LHCN-M2 (cell line): Measurements from ENCODE around the gene DMGDH. TPM values are rescaled to one million over a fixed set of nuclear protein-coding genes. Genes with fewer than 3 reads are reported as not detected.
"Not testable (repeated sequence)": the region's sequence is repeated elsewhere in the genome, so short reads cannot be mapped to it uniquely, and the experiment has no call there.

Source experiments
- DNase-seq: peaks from one replicate; pipeline ENCODE4 v3.0.0-alpha.2; 2012; ENCODE audit warnings: low read depth
- total RNA-seq: library from RNA; depleted of rRNA; stranded (reverse); fragments of >200 nt; gene quantifications from 2 replicates; pipeline ENCODE4 v1.2.3, GENCODE V29; 2014

DMGDH gene
- total RNA-seq, 1 experiment from 2014 or later: 0.17 TPM

DNA sequence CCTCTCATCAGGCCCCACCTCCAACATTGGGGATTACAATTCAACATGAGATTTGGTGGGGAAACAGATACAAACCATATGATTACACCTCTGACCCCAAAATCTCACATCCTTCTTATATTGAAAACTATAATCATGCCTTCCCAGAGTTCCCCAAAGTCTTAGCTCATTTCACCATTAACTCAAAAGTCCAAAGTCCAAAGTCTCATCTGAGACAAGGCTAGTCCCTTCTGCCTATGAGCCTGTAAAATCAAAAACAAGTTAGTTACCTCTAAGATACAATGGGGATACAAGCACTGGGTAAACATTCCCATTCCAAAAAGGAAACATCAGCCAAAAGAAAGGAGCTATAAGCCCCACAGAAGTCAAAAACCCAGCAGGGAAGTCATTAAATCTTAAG lies 57.6 kb downstream of the DMGDH start:
- no peak for DNase-seq

DNA sequence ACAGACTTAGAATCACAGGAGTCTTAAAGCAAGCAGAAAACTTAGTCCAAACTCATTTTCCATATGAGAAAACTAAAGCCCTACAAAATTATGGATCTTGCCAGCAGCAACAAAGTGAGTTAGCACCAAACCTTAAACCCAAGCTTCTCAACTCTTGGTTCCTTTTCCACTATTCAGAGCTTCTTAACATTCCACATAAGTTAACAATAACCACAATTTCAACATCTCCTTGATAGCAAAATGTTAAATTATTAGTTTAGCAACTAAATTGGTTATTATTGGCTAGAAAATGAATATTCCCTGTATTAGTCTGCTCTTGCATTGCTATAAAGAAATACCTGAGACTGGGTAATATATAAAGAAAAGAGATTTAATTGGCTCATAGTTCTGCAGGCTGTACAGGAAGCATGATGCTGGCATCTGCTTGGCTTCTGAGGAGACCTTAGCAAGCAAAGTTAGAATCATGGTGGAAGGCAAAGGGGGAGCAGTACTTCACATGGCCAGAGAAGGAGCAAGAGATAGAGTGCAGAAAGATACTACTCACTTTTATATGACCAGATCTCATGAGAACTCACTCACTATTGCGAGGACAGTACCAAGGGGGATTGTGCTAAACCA lies 58.1 kb downstream of the DMGDH start:
- DNase-seq: no peak

DNA sequence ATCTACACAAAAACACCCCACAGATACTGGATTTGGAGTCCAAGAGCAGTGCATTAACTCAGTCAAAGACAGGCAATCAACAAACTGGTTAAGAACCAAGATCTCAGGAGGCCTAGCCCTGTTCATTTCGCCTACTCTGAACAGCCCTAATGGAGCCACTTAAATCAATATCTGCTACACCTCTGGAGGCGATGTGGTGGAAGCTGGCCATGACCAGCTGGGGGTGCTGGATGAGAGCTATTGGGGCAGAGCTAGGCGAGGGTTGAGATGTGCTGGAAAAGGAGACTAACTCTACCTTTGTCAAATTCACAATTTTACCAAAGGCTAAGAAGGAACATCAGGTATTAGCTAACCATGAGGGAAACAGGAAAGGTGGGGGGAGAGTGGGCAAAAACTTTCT lies 61.1 kb downstream of the DMGDH start:
- no peak for DNase-seq

DNA sequence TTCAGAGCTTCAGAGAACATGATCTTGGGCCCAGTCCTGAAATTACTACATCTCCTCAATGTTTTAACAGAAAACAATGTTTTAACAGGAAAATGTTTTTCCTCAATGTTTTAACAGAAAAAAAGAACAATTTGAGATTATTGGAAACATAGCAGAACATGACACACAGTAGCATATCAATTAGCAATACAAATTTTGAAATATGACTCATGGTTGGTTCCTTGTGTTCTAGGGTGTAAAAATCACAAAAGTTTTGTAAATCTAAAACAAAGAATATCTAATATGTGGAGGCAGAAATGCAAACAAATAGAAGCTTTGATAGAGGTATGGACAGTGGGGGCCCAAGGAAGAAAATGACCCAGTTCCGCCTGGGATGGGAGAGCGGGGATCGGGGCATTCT lies 61.6 kb downstream of the DMGDH start:
- no peak for DNase-seq

DNA sequence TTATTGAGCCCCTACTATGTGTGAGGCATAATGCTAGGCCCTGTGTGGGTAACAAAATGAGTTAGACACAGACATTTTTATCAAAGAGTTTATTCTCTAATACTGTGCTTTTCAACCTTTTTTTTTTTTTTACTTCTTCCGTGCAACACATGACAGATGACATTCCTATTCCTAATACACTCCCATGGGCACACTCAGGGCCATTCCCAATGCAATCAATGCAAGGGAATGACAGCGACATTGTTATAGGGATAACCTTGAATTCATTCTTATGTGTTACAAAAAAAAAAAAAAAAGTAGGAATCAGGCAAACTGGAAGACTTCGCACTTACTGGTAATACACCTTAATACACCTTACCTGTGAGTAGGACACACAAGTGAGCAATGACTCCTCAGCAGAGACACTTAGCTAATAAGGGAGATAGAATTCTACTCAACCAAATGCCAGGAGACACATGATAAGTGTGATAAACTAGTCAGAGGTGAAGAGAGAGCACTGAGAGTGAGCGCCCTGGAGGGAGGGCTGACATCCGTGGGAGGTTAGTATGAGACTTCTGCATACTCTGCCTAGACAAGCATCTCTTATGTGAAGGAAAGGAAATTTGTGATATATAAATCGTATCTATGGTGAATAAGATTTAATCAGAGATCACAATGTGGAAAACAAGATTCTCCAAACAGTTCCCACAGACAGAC lies 63.4 kb downstream of the DMGDH start:
- DNase-seq: no peak

DNA sequence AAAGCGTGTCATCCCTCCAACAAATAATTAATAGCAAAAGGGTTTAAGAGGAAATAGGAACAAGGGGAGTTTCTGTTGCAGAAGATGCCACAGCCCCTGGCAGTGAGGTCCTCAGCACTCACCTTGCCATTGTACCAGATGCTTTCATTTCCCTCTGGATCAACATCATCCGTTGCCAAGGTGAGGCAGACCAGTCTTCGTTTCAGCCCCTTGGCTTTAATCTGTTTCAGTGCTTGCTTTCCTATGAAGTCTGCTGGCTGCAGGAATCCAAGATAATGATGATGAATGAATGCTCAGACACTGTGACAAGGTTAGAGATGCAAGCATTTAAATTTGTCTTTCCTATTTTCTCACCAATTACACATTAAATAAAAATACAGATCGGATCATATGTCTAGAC lies 64.3 kb downstream of the DMGDH start:
- DNase-seq: no peak

DNA sequence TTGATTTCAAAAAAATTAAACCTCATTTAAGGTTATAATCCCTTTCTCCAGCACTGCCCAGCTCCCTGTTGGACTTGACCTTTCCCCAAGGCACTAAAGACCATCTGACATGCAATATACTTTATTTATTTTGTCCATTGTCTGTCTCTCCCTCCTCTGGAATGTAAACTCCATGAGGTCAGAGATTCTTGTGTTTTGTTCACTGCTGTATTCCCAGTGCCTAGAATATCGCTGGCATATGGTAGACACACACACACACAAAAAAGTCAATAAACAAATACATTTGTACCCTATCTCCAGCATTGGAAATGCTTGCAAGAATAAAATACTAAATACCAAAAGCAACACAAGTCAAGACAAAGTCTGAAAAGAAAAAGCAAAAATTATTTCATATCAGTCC lies 67.1 kb downstream of the DMGDH start:
- no peak for DNase-seq

DNA sequence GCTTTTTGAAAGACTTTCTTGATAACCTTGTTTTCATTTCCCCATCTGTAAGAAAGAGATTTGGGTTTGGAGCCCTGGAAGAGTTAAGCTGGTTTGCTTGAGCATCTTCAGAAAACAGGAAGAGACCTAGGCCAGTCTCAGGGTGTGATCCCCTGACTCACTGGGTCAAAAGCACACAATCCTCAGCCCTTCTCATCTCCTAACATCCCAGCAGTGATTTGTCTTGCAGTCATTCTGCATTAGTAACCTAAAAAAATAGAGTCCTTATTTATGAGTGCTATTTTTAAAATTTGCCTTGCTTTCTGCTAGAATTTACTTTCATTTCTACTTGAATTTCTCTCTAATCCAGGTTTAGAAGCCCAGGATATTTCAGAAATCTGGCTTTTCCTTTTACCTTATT lies 68.0 kb downstream of the DMGDH start:
- DNase-seq: peak; percentile 35

DNA sequence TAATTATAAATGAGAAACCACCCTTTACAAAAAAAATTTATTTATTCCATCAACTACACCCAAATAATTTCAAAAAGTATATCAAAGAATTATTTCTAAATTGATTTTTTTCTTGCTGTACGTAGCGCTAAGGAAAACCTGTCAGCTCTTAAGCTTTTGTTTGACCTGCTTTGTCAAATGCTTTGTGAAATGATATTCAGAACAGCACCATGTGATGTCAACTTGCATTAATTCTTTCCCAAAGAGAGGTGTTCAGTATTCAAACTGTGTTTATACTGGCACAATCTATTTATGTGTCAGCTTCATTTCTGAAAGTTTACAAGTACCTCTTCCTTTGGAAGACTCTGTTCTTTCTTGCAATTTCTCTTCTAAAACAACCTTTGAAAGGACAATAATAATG lies 72.4 kb downstream of the DMGDH start:
- DNase-seq: no peak

DNA sequence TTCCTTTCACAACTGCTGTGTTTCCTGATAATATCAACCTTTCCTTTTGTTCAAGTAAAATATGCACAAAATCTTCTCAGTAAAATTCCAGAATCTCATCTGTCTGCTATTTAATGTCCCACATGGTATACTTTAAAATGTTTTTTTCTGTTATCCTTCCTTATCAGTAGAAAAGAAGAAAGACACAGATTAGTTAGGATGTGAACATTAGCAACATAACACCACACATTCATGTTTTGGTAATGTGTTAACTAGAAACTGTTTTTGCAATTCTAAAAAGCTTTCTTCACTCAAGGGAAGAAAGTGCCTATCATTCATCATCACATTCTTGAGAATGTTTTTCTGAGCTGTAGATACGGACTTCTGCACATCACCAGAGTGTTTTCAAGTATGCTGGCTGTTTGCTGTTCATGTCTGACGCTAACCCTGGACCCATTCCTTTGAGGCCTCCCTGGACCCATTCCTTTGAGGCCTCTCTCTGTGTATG lies 73.9 kb downstream of the DMGDH start:
- no peak for DNase-seq

DNA sequence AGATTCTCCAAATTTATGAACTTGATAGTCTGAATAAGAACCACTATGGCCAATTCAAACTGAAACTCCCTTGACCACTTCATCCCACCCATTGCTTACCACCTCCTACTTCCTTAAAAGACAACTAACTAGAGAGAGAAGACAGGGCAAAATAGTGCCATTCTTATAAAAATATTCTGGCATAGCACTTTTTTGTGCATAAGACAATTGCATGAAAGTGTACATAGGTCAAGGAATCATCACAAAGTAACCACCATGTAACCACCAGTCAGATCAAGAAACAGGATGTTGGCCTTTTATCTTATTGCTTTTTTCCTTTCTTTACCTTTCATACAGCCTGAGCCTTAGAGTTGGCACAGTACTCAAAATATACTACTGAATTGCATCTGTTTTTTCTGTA lies 76.3 kb downstream of the DMGDH start:
- no peak for DNase-seq

DNA sequence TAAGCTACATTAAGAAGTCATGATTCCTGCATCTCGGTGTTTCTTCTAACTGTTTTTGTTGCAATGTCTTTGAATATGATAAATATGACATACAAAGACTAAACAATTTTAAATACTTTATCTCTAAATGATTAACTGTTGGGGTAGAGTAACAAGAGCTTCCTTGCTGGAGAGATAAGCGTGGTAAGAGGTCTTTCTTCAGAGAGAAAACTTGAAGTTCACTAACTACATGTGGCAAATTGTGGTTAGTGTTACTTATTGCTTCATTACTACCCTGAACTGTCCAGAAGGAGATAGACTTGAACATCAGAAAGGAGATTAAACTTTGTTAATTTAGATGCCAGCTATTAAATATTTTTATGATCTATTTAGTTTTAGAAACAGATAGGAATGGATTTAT lies 77.3 kb downstream of the DMGDH start:
- no peak for DNase-seq

DNA sequence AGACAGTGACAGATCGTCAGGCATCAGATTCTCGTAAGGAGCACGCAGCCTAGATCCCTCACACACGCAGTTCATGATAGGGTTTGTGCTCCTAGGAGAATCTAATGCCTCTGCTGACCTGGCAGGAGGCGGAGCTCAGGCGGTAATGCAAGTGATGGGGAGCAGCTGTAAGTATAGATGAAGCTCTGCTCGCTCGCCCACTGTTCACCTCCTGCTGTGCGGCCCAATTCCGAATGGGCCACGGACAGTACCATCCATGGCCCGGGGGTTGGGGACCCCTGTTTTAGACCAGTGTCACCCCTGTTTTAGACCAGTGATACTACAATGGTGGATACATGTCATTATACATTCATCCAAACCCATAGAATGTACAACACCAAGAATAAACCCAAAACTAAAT lies 80.4 kb downstream of the DMGDH start:
- no peak for DNase-seq

DNA sequence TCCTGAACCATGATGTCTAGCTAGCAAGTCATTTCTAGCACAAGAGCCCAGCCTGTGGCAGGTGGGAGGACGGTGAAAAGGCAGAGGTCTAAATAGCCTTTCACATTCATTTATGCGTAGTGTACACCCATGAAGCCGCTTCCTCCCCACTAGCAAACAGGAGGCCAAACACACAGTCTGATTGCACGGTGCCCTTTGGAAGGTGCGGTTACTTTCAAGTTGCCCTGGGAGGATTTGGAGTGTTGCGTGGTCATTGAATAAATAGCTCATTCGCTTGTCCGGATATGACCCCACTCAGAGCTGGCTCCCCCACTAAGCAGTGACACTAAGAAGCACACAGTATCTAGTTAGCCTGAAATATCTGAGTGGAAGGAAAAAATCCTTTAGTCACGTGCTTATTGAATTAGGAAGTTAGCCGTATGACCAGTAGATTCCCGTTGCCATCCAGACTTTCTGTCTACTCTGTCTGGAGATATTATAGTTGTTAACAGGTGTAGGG lies 83.7 kb downstream of the DMGDH start:
- peak; percentile 52 for DNase-seq

DNA sequence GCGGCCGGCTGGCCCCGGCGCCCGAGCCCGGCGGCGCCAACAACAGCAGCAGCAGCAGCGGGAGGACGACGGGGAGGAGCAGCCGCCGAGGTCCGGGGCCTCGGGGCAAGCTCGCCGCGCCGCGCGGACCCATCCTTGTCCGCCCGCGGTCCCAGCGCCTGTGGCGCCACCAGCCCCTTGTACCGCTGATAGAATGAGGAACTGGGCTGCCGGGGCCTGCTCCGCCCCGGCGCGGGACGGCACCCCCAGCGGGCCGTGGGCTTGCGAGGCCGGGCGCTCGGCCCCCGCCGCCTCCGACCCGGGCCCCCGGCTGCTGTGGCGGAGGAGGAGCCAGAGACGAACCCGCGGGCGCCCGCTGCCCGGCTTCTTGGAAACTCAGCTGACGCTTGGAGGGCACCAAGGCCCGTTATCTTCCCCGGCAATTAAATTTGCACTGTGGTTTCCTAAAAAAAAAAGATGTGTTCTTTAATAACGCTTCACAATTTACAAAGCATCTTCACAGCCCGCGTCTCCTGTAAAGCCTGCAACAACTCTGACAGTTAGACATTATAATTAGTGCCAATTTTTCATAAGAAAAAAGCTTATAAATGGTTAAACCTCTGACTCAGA lies 84.3 kb downstream of the DMGDH start, which contains the start of gene ARSB:
TSS of gene ARSB (minus strand) at position 195 of the 609 bp plus-strand sequence. CDS start at position 133, 62 bp downstream.
- peak; percentile 50 for DNase-seq

DNA sequence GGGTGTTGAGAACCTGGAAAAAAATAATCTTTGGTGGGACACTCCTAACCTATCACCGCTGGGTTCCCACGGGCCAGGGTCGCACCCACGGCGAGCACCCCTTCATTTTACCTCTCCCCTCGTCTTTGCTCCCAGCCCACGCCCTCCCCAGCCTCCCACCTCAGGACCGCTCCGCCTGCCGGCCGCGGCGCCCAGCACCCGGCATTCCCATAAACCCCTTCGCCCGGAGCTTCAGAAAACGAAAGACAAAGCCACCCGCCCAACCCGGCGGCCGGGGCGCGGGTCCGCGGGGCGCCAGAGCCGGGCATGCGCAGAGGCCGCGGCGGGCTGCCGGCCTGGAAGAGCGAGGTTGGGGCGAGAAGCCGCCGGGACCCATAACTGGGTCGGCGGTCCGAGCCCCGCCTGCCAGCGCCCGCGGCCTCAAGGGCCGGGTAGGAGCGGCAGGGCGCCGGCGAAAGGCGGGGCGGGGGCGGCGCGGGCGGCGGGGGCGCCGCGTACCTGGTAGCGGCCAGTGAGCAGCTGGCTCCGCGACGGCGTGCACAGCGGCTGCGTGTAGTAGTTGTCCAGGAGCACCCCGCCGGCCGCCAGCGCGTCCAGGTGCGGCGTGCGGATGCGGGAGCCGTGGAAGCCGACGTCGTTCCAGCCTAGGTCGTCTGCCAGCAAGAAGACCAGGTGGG lies 84.9 kb downstream of the DMGDH start:
- peak; percentile 82 for DNase-seq

DNA sequence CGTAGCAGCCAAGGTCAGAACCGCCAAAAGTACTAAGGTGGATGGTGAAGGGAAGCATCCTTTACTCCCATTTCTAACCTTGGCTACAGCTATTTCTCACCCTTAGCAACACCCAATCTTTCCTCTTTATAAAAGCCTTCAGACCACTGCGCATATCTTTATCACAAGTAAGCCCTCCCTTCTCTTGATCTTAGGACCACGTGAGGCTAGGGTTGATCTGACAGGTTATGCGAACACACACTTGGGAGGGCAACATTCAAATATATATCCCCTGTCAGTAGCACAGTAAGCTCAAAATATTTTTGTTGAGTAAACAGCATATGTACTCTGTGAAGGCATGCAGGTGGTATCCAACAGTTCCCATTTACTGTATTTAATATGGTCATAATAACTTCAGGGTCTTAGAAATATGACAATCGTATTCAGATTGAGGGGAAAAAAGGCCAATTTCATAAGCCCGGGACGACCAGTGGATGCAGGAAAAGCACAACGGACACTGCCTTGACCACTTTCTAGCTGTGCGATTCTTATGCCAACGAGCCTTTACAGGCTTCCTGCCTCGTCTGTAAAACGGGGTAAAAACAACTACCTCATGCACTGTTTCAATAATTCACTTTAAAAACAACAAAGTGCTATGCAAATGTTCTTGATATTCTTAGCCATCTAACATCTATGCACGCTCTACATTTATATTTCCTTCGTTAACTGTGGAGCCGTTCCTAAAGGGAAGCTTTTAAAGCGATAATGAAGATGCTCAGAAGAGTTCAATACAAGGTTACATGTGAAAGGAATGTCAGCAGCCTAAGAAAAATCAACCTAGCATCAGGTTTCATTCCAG lies 85.7 kb downstream of the DMGDH start:
- DNase-seq: peak; percentile 17

DNA sequence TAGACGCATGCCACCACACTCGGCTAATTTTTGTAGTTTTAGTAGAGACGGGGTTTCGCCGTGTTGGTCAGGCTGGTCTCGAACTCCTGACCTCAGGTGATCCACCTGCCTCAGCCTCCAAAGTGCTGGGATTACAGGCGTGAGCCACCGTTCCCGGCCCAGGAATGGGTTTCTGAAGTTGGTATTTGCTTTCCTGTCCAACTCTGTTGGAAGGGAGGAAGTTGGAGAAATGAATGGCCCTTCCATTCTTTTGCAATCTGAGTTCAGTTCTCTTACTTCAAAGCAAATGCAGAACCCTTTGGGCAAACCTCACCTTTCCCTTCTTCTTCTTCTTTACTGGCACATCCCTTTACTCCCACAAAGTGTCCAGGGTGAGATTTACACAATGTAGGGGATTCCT lies 86.3 kb downstream of the DMGDH start:
- not testable (repeated sequence) for DNase-seq

DNA sequence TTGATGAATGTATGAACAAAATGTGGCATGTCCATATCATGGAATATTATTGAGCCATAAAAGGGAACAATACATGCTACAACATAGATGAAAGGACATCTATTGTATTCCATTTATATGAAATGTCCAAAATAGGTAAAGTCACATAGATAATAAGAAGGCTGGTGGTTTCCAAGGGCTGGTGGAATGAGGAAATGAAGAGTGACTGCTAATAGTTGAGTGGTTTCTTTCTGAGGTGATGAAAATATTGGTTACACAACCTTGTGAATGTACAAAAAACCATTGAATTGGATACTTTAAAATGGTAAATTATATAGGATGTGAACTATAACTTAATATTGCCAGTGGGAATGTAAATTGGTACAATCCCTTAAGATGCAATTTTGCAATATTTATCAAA lies 89.6 kb downstream of the DMGDH start:
- DNase-seq: no peak

DNA sequence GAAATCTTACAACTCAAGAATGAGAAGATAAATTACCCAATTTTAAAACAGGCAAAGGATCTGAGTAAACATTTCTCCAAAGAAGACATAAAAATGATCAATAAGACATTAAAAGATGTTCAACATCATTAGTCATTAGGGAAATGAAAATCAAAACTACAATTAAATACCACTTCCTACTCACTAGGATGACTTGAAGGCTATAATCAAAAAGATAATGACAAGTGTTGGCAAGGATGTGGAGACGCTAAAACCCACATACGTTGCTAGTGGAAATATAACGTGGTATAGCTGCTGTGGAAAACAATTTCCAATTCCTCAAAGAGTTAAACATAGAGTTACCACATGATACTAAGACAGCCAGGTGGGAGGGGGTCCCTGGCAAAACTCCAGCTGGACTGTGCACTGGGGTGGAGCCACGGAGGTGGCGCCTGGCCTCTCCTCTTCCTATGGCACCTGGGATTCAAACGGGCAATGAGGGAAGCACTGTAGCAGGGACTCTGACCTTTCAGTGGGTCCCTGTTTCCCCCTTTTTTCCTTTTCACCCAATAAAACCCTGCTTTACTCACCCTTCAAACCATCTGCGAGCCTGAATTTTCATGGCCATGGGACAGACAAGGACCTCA lies 90.2 kb downstream of the DMGDH start:
- no peak for DNase-seq

DNA sequence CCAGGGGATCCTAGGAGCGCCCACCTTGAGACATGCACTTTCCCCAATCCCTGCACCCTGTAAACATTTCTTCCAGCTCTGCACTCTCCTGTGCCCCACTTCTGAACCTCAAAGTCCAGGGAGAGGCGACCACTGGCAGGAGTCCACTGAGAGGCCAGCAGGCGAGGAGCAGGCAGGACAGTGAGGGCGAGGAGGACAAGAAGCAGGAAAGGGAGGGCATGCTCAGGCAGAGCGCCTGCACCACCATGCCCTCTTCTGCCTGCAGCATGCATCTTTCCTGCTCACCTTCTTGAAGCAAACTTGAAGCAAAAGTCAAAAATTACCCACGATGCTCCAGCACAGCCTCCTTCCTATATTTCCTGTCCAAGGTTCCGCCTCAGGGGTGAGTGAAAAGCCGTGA lies 94.4 kb downstream of the DMGDH start:
- no peak for DNase-seq
